Cardiac fibroblast (primary cell): ENCODE results near the gene SLC25A38.

Experiments used
- DNase-seq, 2 donors: peaks; one replicate each; pipeline versions ENCODE4 v3.0.0 to v3.0.0-alpha.2; 2010; ENCODE audit warnings: low read depth in 2 of 2
- H3K4me3 ChIP-seq, 2 donors: replicated peaks in 1 of 2; 1 replicate in 1 of 2; 2 replicates in 1 of 2; pipeline ENCODE4 v1.5.1; 2011; ENCODE audit warnings: low read depth in 2 of 2, low read length in 2 of 2, mild to moderate bottlenecking in 2 of 2, moderate library complexity in 1 of 2
- TF ChIP-seq, protein P1 (sequence below): IDR thresholded peaks from one replicate; pipeline ENCODE4 v1.5.1; 2011; ENCODE audit warnings: low read depth, mild to moderate bottlenecking, low read length, inconsistent platforms

The SLC25A38 gene

DNA sequence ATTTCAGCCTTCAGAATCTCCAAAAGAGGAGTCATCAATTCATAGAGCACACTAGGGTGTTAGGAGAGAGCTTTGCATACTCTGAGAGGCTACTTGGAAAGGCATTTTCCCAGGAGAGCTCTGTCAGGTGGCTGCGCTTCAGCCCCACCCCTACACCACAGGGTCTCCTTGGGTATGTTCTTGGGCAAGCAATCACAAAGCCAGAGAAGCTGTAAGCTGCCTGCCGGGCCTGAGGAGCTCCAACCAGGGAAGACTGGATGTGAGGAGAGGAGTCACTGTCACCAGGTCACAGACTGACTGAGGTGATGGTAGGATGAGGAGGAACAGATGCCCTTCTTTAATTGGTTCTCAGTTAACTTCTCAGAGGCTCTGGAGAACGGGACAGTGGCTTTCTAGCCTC is 13.5 kb downstream of the SLC25A38 start:
- no peak overlapping the region for H3K4me3 ChIP-seq
- no peak for DNase-seq

DNA sequence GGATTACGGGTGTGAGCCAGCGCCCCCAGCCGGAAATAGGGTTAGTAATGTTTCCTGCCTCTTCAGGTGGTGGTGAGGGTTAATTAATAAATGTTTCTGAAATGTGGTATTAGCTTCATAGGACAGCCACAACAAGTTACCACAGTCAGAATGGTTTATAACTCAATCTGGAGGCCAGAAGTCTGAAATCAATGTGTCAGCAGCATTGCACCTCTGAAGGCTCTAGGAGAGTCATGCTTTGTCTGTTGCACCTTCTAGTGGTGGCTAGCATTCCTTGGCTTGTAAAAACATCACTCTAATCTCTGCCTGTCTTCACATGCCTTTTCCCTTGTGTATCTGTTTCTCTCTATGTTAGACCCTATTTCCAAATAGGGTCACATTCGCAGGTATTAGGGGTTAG is 15.5 kb downstream of the SLC25A38 start:
- H3K4me3 ChIP-seq = no peak overlapping the region
- DNase-seq = no peak
- TF ChIP-seq, protein P1, sequence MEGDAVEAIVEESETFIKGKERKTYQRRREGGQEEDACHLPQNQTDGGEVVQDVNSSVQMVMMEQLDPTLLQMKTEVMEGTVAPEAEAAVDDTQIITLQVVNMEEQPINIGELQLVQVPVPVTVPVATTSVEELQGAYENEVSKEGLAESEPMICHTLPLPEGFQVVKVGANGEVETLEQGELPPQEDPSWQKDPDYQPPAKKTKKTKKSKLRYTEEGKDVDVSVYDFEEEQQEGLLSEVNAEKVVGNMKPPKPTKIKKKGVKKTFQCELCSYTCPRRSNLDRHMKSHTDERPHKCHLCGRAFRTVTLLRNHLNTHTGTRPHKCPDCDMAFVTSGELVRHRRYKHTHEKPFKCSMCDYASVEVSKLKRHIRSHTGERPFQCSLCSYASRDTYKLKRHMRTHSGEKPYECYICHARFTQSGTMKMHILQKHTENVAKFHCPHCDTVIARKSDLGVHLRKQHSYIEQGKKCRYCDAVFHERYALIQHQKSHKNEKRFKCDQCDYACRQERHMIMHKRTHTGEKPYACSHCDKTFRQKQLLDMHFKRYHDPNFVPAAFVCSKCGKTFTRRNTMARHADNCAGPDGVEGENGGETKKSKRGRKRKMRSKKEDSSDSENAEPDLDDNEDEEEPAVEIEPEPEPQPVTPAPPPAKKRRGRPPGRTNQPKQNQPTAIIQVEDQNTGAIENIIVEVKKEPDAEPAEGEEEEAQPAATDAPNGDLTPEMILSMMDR = no peak

More for the DNA sequence above, 13.5 kb downstream of the SLC25A38 start:
- TF ChIP-seq, protein P1 = no peak

DNA sequence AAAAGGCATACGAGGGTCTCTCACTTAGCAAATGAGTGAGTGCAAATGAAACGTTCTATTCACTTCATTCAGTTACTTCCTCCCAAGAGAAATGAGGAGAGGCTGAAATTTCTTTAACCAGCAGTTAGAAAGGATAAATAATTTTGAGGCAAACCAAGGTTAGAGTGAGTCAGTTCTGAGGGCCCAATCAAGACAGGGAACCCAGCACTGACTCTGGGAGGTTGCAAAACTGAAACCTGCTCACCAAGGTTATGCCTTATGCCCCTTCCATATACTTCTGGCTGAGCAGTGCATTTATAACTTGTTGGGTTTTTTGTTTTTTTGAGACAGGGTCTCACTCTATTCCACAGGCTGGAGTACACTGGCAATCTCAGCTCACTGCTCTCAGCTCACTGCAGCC is 18.8 kb downstream of the SLC25A38 start:
- no peak overlapping the region for H3K4me3 ChIP-seq
- no peak for DNase-seq
- TF ChIP-seq, protein P1 = no peak

DNA sequence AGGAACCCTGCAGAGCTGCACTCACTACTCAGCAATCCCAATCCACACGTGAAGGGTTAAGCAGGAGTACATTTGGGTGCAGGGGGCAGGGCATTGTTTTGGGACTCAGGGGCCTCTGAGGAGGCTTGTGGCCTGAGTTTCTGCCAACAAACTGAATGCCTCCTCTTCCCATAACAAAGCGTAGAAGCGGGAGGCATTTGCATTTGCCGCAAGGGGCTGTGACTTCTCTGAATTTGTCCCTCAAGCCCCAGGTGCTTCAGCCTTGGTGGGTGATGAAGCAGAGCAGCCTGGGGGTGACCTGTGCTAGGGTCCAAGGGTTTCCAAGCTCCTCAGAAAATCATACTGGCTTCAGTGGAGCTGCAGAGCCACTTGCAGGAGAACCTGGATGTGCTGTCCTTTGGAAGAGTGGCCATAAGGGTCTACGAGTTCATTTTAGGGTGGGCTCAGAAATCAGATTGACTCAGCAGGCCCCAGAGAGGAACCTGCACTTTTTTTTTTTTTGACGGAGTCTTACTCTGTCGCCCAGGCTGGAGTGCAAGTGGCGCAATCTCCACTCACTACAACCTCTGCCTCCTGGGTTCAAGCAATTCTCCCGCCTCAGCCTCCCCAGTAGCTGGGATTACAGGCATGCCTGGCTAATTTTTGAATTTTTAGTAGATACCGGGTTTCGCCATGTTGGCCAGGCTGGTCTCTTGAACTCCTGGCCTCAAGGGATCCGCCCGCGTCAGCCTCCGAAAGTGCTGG is 21.9 kb downstream of the SLC25A38 start:
- DNase-seq = no peak
- no peak overlapping the region for H3K4me3 ChIP-seq
- TF ChIP-seq, protein P1 = no peak

DNA sequence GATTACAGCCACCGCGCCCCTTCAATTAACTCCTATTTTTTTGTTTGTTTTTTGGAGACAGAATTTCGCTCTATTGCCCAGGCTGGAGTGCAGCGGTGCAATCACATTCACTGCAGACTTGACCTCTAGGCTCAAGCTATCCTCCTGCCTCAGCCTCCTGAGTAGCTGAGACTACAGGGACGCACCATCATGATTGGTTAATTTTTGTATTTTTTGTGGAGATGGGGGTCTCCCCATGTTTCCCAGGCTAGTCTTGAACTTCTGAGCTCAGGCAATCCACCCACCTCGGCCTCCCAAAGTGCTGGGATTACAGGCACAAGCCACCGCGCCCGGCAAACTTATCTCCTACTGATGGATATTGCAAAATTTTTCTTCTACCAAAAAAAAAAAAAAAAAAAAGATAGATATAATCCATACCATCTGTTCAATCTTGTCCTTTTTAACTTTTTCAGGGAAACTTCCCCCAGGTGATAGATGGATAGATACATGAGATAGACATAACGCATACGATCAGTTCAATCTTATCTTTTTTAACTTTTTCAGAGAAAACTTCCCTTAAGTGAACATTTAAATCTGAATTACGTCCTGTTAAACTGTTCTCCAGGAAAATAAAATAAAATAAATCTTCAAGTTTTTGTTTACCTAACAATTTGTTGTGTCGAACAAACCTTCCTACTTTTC is 22.7 kb downstream of the SLC25A38 start:
- DNase-seq = no peak
- H3K4me3 ChIP-seq = peak overlapping the region; percentile 62 to 83
- TF ChIP-seq, protein P1 = no peak

DNA sequence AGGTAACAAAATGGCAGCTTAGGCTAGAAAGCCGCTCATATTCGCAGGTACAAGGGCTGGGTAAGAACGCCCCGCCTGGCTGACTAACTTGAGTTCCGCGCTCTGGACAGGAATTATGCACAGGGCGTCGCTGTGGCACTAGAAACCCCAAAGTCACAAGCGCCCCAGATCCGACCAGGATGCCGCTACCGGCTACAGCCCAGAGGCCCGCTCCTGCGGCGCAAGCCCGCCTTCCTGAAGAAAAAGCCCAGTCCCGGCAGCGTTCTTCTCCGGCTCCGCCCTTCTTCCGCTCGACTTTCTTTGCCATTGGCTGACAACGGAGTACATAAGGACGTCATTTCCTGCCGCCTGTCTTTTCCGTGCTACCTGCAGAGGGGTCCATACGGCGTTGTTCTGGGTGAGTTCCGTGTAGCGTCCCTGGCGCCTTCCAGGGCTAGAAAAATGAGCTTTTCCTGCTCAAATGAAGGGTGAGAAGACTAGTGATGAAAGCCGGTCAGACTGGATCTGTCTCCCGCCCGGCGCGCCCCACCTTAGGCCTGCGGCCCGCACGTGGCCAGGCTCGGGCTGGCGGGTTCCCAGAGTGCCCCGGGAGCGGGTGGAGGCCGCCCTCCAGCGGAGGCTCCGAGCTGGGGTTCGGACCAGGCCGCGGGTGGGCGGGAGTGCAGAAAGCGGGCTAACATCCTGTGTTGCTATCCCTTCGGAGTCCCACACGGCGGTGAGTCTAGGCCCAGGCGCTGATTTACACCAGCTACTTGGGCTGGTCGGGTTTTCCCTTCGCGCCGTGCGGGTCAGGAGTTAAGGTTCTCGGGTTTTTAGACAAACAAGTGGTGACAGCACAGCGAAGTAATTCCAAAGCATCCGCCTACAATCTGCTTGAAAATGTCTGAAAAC is 23.4 kb downstream of the SLC25A38 start, which contains the start of gene RPSA:
RPSA (plus strand) TSS at position 353 of the 891 bp plus-strand sequence. CDS start 934 bp downstream, outside the sequence.
- peak within 1 kb of the TSS; percentile 62 to 83 for H3K4me3 ChIP-seq
- peak; percentile 98 for DNase-seq
- TF ChIP-seq, protein P1 = no peak
